HG02571 (cell line): Measurements from ENCODE around the gene TCEA3.

Source experiments
- ATAC-seq: cut with Tn5 transposase; IDR thresholded peaks from one replicate; pipeline ENCODE4 v1.9.1; 2021; ENCODE audit warnings: mild to moderate bottlenecking, moderate library complexity; ENCODE audit not compliant: unreplicated experiment

Gene TCEA3

GRCh38 chr1:23341931-23342692, 82.4 kb downstream of the TCEA3 start:
- no peak for ATAC-seq

GRCh38 chr1:23339632-23340031, 84.9 kb downstream of the TCEA3 start:
- ATAC-seq: no peak

GRCh38 chr1:23337869-23338268, 86.7 kb downstream of the TCEA3 start:
- no peak for ATAC-seq

- no peak for ATAC-seq
Observed at GRCh38 chr1:23331713-23332112, 92.8 kb downstream of the TCEA3 start.
